Bronchial epithelial cell (primary cell): ENCODE measurements around the gene CALCR. TPM values are rescaled to one million over a fixed set of nuclear protein-coding genes. Genes with fewer than 3 reads are reported as not detected.
"Not testable (repeated sequence)": the region's sequence is repeated elsewhere in the genome, so short reads cannot be mapped to it uniquely, and the experiment has no call there.

Source experiments
- DNase-seq: peaks from one replicate; pipeline ENCODE4 v3.0.0-alpha.2; 2010; ENCODE audit warnings: low read depth
- FAIRE-seq: peaks from 2 replicates; lab custom pipeline; 2011; peaks lifted over from hg19 to GRCh38; lab: Jason Lieb, UNC
- H3K27me3 ChIP-seq: 2 replicates; pipeline ENCODE4 v1.5.1; 2011; ENCODE audit warnings: low read length; ENCODE audit not compliant: control insufficient read depth, insufficient read depth
- H3K36me3 ChIP-seq: 2 replicates; pipeline ENCODE4 v1.5.1; 2011; ENCODE audit warnings: low read length; ENCODE audit not compliant: control insufficient read depth, insufficient read depth
- H3K4me3 ChIP-seq: 2 replicates; pipeline ENCODE4 v1.5.1; 2011; ENCODE audit warnings: mild to moderate bottlenecking, low read depth, low read length, control low read depth
- total RNA-seq: library from RNA; depleted of rRNA; stranded (reverse); fragments of >200 nt; gene quantifications from 2 replicates; pipeline ENCODE4 v1.2.1, GENCODE V29; 2014
- TF ChIP-seq, protein P1 (sequence below): IDR thresholded peaks from 2 replicates; pipeline ENCODE4 v1.5.1; 2011; ENCODE audit warnings: mild to moderate bottlenecking, moderate library complexity, low read length, control low read depth, inconsistent platforms; ENCODE audit not compliant: insufficient read depth, severe bottlenecking

CALCR gene
- total RNA-seq, 1 donor from 2014 or later: not detected

DNA sequence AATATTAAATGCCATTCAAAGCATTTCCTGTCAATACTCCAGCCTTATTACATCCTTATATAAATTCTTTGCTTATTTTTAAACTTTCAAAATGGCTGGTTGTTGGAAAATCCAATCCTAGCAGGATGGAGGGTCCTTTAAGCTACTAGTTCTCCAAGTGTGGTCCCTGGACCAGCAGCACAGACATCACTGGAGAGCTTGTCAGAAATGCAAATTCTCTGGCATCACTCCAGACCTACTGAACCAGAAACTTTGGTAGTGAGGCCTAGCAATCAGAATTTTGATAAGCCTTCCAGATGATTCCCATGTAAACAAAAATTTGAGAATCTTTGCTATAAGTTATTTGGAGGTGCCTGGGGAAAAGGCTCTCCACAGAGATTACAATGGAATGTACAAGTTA is 43.8 kb downstream of the CALCR start:
- DNase-seq: no peak
- TF ChIP-seq, protein P1, sequence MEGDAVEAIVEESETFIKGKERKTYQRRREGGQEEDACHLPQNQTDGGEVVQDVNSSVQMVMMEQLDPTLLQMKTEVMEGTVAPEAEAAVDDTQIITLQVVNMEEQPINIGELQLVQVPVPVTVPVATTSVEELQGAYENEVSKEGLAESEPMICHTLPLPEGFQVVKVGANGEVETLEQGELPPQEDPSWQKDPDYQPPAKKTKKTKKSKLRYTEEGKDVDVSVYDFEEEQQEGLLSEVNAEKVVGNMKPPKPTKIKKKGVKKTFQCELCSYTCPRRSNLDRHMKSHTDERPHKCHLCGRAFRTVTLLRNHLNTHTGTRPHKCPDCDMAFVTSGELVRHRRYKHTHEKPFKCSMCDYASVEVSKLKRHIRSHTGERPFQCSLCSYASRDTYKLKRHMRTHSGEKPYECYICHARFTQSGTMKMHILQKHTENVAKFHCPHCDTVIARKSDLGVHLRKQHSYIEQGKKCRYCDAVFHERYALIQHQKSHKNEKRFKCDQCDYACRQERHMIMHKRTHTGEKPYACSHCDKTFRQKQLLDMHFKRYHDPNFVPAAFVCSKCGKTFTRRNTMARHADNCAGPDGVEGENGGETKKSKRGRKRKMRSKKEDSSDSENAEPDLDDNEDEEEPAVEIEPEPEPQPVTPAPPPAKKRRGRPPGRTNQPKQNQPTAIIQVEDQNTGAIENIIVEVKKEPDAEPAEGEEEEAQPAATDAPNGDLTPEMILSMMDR: no peak
- Histone ChIP-seq H3K4me3 (no peak overlapping the region), H3K36me3 (no peaks in the 10 kb centered on the region), H3K27me3 (no peaks in the 10 kb centered on the region)
- FAIRE-seq: no peak

DNA sequence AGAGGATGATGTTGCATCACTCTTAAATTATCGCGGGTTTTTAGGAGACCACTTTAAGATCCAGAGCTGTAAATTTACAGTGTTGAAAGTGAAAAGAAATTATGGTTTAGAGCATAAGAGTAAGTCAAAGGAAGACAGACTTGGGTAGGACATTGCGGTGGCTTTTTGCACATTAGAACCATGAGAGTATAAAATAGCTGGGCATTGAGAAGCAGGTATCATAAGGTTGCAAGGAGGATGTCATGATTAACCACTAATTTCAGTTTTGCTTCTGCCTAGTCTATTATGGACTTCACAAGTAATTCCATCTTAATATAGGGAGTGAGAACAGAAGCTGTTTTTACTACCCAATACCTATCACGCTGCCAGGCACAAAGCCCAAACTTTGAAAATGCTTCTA is 57.7 kb downstream of the CALCR start:
- DNase-seq (no peak), FAIRE-seq (no peak)

DNA sequence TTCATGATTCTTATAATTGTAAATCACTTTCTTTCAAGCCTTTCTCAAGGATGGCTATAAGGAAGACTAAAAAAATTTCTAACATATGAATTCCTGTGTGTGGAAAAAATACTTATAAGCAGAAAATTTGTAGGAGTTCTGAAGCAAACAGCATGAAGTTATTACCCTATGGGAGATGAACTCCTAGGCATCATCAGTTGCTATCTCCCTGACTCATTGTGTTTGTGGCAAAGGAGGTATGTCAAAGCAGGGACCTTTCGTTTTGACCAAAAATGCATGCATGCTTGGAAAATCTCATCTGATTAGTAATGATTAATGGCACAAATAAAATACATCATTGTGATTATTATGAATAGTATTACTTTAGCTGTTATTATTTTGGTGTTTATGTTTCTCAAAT is 59.4 kb downstream of the CALCR start:
- no peak for FAIRE-seq
- H3K27me3 ChIP-seq: no peaks in the 10 kb centered on the region
- no peaks in the 10 kb centered on the region for H3K36me3 ChIP-seq
- TF ChIP-seq, protein P1: no peak
- peak; percentile 22 for DNase-seq
- H3K4me3 ChIP-seq: no peak overlapping the region

More for the DNA sequence above, 57.7 kb downstream of the CALCR start:
- TF ChIP-seq, protein P1: no peak
- no peaks in the 10 kb centered on the region for H3K36me3 ChIP-seq
- no peaks in the 10 kb centered on the region for H3K27me3 ChIP-seq
- H3K4me3 ChIP-seq: no peak overlapping the region

DNA sequence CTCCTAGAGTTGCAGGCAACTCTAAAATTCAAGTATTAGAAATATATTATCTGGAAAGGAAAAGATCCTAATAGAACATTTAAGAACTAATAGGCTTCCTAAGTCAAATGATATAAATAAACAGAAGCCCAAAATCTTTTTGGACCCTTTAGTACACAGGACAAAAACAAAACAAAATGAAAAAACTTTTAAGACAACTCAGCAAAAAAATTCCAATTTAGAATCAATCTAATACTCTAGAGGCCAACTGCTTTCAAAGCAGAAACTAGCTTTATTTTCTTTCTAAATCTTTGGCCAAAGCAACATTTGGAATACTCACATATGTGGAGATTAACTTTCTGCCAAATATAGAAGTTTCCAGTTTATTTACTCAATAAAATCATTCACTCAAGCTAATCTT is 65.2 kb downstream of the CALCR start:
- Histone ChIP-seq H3K27me3 (no peaks in the 10 kb centered on the region), H3K36me3 (no peaks in the 10 kb centered on the region), H3K4me3 (no peak overlapping the region)
- TF ChIP-seq, protein P1: no peak
- DNase-seq: no peak
- FAIRE-seq: no peak

DNA sequence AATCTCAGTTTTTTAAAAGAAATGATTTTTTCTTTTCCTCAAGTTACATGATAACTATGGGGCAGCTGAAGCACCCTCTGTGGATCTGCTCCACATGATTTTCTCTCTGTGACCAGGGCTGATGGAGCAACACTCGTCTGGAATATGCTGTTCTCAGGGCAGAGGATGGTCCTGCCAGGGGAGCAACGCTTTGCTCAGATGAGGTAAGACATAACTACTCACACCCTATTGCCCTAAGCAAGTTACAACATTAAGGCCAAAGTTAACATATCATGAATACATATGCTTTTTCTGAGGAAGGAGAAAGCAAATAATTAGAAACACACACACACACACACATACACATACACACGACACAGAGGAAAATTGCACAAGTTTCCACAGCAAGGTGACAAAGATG is 71.4 kb downstream of the CALCR start:
- no peak for DNase-seq
- no peak for FAIRE-seq
- no peak overlapping the region for H3K4me3 ChIP-seq
- TF ChIP-seq, protein P1: no peak
- H3K27me3 ChIP-seq: no peaks in the 10 kb centered on the region
- no peaks in the 10 kb centered on the region for H3K36me3 ChIP-seq

DNA sequence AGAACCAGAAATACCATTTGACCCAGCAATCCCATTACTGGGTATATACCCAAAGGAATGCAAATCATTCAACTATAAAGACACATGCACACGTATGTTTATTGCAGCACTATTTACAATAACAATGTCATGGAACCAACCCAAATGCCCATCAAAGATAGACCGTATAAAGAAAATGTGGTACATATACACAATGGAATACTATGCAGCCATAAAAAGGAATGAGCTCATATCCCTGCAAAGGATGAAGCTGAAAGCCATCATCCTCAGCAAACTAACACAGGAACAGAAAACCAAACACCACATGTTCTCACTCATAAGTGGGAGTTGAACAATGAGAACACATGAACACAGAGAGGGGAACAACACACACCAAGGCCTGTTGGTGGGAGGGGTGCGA is 82.7 kb downstream of the CALCR start:
- not testable (repeated sequence) for H3K27me3 ChIP-seq, H3K36me3 ChIP-seq, DNase-seq, FAIRE-seq, H3K4me3 ChIP-seq
